ENCODE measurements around the gene COL15A1. TPM values are rescaled to one million over a fixed set of nuclear protein-coding genes. Genes with fewer than 3 reads are reported as not detected.

The COL15A1 gene
- total and polyA plus RNA-seq, 2 of the 13 experiments (the other 11 are each of a cell fraction or from before 2014, with no cell fraction given): not detected

DNA sequence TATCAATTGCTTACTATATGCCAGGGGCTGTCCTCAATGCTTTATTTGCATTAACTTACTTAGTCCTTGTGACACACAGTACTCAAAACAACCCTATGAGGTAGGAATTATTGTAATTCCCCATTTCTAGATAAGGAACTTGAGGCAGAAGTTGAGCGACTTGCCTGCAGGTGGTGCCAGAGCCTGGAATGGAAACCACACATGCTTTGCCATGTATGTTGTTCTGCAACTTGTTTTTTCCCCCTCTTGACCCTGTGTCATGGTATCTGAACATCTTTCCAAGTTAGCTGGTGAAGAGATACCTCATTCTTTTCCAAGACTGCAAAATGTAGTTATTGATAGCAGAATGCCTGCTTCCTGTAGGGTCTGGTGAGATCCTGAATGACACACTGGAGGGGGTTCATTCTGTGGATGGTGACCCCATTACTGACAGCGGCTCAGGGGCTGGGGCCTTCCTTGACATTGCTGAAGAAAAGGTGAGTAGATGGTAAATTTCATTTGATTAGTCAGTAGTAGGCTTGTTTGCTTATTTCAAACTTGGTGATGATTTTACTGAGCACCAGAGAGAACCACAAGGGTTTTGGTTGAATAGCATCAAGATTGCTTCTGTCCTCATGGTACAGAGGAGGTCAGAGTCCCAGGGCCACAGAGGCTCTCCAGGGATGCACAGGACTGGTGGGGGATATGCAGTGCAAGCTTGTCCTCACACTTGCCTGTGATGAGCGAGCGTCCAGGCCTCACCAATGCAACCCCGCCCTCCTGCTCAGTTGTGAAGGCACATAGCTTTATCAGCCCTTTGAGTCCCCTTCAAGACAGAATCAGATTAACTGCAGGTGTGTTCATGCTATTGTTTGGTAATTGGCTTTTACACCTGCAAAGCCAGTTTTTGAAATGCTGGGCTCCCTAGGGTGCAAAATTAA, 57.0 kb downstream of the COL15A1 start:
- WGBS (ENCODE audit: low lambda C conversion rate): 0% methylated on average over 1 of the region's 5 CpGs
- Histone ChIP-seq H3K4me2 (ENCODE audit: low read depth, low read length) (no peak overlapping the region), H3K36me3 (replicated peaks in 1 of 2; ENCODE audit: control insufficient read depth in 1 of 2, insufficient read depth in 2 of 2, low read length in 2 of 2) (no peaks in the 10 kb centered on the region), H3K79me2 (ENCODE audit: insufficient read depth, low read length) (no peaks in the 10 kb centered on the region), H2AFZ (ENCODE audit: low read length) (no peak overlapping the region), H3K9ac (ENCODE audit: insufficient read depth, low read depth, low read length) (no peak overlapping the region), H3K4me1 (ENCODE audit: insufficient read depth, low read length) (no peaks in the 10 kb centered on the region), H3K4me3 (replicated peaks in 1 of 3; ENCODE audit: insufficient read depth in 1 of 3, low read depth in 2 of 3, low read length in 3 of 3) (no peak overlapping the region), H4K20me1 (ENCODE audit: insufficient read depth, low read length) (no peaks in the 10 kb centered on the region), H3K27ac (ENCODE audit: extremely low read length, insufficient read depth, low read length) (no peak overlapping the region), H3K27me3 (ENCODE audit: control insufficient read depth in 1 of 2, insufficient read depth in 2 of 2, low read length in 2 of 2) (peaks cover 0 to 13% of the 10 kb centered on the region in 2 experiments; a peak in 1 of 5 replicates), H3K9me3 (ENCODE audit: low read length) (no peaks in the 10 kb centered on the region)
- intact Hi-C loops (cut with micrococcal nuclease; ENCODE audit: unreplicated experiment) (no loop called here), in situ Hi-C loops (cut with HindIII; ENCODE audit: extremely low pct_ligation_motif_present, low pct_unique_long_range_greater_than_20kb) (no loop called here)
- CTCF ChIA-PET (ENCODE audit: low intra/inter-chr PET ratio, low total read pairs): interaction anchor here (1.6 to 1.8 kb wide), 2 partner anchors 140 to 152 kb away, joined by 7 to 19 read pairs; no protein-coding TSS in a partner anchor
- peak; percentile 17 for DNase-seq (ENCODE audit: low spot score)
- TF ChIP-seq FOXC1 (CRISPR knock-in tag; IDR thresholded peaks at IDR 0.05; ENCODE audit: borderline replicate concordance) (no peak), CTCF (CRISPR knock-in tag; IDR thresholded peaks at IDR 0.05) (peak; percentile 63), PAF1 (CRISPR knock-in tag; IDR thresholded peaks at IDR 0.05) (no peak), FOSL2 (CRISPR knock-in tag; IDR thresholded peaks at IDR 0.05) (no peak), STAG1 (CRISPR knock-in tag; IDR thresholded peaks at IDR 0.05) (peak; percentile 72), SMC3 (IDR thresholded peaks at IDR 0.05; ENCODE audit: low read length) (peak; percentile 67), NCOA1 (CRISPR knock-in tag; IDR thresholded peaks at IDR 0.05) (no peak), REPIN1 (CRISPR knock-in tag; IDR thresholded peaks at IDR 0.05; ENCODE audit: borderline replicate concordance, low read depth) (no peak)
- POLR2A ChIA-PET: interaction anchor here (0.6 kb wide), 1 partner anchor 14 kb away, joined by 3 read pairs; no protein-coding TSS in a partner anchor
- no TSS peak for BruUV-seq (replicated peaks)
- peak; percentile 40 for FAIRE-seq
- ATAC-seq: peak; percentile 34
